GM12872 (cell line): ENCODE measurements around the gene CREB5.

Experiments
- TF ChIP-seq, protein P1 (sequence below): IDR thresholded peaks from 3 replicates; pipeline ENCODE4 v1.5.1; 2011; ENCODE audit warnings: low read depth, mild to moderate bottlenecking, low read length, moderate library complexity; ENCODE audit not compliant: insufficient read depth

Gene CREB5

DNA sequence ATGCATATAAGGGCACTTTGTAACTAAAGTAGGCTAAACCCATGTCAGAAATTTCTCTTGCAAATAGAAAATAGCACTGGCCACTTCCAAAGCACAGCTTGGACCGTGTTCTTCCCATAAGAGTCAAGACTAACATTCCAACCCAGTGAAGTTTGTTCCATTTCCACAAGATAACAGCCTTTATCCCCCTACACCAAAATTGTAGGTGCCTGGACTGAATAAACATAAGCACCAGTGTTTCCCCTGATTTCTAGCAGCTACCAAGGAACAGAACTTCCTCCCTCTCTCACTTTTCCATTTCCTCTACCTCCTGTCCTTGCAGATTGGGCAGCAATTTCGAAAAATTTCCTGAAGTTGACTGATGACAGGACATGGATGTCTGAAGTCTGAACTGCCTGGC, 219.7 kb downstream of the CREB5 start:
- TF ChIP-seq, protein P1, sequence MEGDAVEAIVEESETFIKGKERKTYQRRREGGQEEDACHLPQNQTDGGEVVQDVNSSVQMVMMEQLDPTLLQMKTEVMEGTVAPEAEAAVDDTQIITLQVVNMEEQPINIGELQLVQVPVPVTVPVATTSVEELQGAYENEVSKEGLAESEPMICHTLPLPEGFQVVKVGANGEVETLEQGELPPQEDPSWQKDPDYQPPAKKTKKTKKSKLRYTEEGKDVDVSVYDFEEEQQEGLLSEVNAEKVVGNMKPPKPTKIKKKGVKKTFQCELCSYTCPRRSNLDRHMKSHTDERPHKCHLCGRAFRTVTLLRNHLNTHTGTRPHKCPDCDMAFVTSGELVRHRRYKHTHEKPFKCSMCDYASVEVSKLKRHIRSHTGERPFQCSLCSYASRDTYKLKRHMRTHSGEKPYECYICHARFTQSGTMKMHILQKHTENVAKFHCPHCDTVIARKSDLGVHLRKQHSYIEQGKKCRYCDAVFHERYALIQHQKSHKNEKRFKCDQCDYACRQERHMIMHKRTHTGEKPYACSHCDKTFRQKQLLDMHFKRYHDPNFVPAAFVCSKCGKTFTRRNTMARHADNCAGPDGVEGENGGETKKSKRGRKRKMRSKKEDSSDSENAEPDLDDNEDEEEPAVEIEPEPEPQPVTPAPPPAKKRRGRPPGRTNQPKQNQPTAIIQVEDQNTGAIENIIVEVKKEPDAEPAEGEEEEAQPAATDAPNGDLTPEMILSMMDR = no peak

DNA sequence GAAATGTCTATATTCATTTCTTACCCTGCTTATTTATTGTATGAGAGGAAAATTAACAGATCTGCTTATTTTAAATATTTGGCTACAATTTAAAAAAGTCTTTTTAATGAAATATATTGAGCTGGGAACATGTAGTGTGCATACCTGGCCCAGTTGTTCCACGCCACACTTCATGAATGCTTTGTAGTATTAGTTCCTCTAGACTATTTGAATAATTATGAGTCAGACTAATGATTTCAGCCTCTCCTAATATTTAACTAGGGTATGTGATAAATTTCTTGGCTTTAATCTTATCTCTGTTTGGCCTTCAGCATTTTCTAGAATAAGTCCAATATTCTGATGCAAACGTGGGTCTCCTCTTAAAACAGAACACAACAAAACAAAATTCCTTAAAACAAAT, 226.6 kb downstream of the CREB5 start:
- TF ChIP-seq, protein P1 = no peak

DNA sequence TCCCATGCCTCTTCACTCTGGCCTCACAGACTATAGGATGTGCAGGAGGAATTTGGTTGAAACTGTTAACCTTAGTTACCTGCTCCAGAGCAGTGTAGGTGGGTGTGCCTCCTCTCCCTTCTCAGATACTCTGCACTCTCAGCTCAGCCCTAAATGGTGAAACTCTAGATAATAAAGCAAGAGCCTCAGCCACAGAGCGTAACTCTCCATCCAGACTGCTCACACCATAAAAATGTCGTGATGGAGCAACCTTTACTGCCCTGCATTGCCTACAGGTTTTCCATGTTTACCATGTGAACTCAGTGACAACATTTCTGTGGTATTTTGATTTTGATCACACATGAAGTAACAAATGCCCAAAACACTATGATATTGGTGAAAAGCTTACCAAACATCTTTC, 227.7 kb downstream of the CREB5 start:
- TF ChIP-seq, protein P1 = no peak

DNA sequence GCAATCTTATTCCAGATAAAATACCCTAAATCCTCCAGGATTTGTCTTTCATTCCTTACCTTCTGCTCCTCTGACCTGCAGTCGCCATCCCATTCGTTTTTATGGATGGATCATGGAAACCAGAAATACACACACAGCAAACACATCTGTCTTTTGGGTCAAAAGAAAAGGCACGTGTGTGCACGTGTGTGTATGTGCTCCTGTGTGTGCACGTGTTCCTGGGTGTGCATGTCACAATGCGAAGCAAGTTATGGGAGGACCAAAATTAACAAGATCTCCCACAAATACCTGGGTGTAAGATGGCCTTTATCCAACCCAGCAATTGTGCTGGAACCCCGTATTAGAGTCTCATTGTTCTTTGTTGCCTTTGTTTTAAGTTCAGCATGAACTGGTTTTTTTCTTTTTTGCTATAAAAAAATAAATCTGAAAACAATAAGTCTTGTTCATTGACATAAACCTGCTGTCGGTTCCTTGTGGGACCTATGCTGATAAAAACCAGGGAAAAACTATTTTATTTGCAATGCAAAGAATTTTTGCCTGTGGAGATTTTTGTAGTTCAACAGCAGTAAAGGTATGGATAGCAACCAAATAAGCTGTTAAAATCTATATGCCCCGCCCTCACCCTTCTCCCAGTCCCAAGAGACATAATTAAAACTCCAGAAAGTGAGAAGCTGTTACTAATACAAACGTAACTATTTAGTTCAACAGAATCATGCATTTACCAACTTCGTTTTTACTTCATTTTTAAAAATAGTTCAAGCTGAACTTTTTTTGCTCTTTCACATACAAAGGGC, 229.6 kb downstream of the CREB5 start:
- TF ChIP-seq, protein P1 = no peak

DNA sequence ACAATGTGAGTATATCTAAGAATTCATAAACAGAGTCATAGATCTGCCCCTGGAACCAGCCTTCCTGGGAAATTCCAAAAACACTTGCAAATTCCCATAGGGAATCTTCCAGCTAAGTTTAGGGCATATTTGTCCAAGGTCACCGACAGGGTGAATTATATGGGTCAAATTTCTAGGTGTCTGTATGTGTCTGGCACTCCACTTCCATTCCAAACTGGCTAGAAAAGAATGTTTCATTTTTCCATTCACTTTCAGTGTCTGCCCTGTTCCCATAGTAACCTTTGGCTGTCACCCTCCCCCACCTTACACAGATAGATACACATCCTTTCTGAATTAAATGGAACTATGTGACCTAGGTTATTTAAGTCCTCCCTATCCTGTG, 230.9 kb downstream of the CREB5 start:
- TF ChIP-seq, protein P1 = no peak

DNA sequence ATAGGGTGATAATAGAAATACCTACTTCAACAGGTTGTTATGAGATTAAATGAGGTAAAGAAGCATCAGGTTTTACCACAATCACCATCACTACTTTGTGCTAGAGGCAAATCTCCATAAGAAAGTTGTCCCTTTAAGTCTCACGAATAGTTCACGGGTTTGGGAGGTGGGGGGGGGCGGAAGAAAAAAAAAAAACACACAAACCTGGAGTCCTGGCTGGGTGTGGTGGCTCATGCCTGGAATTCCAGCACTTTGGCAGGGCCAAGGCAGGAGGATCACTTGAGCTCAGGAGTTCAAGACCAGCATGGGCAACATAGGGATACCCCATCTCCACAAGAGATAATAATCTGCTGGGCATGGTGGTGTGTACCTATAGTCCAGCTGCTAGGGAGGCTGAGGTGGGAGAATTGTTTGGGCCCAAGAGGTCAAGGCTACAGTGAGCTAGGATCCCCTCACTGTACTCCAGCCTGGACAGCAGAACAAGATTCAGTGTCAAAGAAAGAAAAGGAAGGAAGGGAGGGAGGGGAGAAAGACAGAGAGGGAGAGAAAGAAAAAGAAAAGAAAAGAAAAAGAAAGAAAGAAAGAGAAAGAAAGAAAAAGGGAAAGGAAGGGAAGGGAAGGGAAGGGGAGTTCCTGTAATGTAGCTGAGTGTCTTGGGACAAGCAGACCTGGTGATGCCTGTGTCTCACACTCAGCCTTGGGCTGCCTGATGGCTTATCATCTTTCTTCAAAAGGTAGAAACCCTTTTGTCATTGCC, 231.4 kb downstream of the CREB5 start:
- TF ChIP-seq, protein P1 = no peak

DNA sequence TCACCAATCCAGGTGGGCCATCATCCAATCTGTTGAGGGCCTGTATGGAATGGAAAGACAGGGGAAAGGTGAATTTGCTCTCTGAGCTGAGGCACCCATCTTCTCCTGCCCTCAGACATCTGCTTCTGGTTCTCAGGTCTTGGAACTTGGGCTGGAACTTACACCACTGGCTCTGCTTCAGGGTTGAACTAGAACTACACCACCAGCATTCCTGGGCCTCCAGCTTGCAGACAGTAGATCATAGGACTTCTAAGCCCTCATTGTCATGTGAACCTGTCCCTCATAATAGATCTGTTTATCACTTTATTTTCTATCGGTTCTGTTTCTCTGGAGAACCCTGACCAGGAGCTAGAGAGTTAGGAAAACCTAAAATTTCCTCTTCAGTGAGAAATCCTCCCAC, 233.5 kb downstream of the CREB5 start:
- TF ChIP-seq, protein P1 = no peak
